HG03354 (cell line): ENCODE data around the gene COL20A1.

Source experiments
- ATAC-seq: cut with Tn5 transposase; IDR thresholded peaks from one replicate; pipeline ENCODE4 v1.9.1; 2021; ENCODE audit warnings: mild to moderate bottlenecking; ENCODE audit not compliant: unreplicated experiment, poor library complexity, severe bottlenecking

COL20A1 gene

DNA sequence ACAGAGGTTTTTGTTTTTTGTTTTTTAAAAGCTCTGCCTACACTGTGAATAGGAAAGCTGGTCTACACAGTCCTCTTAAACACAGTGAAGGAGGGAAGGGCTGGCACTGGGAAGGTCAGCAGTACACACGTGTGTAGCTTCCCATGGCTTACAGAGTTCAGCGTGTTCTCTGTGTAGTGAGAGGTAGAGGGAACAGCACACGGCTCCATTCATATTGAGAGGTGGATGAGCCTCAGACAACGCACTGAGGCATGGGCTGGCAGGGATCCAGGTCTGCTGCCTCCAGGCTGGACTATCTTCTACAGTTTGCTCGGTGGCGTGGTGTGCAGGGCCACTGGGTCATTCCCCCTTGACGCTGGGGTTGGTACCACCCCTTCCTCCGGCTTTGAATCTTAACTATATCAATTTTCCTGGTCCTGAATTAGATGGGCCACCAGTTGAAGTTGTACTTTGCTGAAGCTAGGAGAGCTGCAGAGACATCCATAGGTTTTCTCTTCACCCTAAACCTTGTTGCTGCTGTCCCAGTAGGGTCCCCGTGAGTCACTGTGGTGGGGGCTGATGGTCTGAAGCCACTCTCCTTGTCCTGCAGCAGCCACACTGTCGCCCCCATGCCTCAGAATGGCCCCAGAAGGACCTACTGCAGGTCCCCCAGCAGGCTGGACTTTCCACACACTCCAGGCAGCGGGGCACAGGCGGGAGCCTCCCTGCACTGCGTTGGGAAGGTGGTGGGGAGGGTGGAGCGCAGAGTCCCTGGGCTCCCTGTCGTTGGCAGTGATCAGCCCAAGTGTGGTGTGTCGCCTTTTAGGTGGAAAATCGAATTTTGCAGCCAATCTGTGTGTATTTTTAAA, 18.4 kb upstream of the COL20A1 start:
- no peak for ATAC-seq

- no peak for ATAC-seq
Measured at GRCh38 chr20:63275825-63276224, 17.2 kb upstream of the COL20A1 start.

DNA sequence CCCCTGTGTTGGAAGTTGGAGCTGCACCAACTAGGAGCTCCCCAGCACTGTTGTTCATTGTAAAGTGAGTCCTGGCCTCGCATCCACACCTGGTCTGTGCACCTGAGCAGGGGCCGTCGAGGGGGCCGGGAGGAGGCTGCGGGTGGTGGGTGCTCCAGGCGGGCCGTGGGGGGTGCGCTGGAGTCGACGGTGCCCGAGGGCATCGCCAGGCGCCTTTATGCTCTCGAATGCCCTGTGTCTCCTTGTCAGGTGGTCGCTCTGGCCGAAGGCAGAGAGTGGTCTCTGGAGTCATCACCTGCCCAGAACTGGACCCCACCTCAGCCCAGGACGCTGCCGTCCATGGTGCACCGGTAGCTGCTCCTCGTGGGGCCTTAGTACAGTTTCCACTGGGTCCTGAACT, 16.0 kb upstream of the COL20A1 start:
- no peak for ATAC-seq

GRCh38 chr20:63277466-63278272, 15.3 kb upstream of the COL20A1 start:
- ATAC-seq: no peak

DNA sequence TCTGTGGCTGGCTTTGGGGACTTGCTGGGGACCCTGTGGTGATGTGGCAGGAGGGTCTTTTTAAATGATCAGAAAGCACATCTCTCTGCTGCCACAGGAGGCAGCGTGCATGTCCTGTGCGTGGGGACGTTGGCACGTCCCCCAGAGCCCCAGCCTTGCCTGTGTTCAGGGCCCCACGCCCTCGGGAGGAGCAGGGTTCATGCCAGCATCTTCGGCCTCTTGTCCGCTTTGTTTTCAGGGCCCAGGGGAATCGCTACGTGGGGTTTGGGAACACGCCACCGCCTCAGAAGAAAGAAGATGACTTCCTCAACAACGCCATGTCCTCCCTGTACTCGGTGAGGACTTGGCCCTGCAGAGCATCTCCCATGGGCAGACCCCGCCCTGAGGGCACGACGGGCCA, 14.3 kb upstream of the COL20A1 start:
- no peak for ATAC-seq

DNA sequence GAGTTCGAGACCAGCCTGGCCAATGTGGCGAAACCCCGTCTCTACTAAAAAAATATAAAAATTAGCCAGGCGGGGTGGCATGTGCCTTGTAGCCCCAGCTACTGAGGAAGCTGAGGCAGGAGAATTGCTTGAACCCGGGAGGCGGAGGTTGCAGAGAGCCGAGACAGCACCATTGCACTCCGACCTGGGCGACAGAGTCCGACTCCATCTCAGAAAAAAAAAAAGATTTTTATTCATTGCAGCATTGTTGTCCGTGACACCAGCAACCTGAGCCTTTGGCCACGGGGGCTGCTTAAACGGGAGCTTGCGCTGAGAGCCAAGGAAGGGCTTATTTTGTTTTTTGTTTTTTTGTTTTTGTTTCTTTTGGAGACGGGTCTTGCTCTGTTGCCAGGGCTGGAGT, 13.1 kb upstream of the COL20A1 start:
- ATAC-seq: no peak

GRCh38 chr20:63280371-63280770, 12.6 kb upstream of the COL20A1 start:
- ATAC-seq: no peak

GRCh38 chr20:63280929-63281545, 11.9 kb upstream of the COL20A1 start:
- no peak for ATAC-seq

DNA sequence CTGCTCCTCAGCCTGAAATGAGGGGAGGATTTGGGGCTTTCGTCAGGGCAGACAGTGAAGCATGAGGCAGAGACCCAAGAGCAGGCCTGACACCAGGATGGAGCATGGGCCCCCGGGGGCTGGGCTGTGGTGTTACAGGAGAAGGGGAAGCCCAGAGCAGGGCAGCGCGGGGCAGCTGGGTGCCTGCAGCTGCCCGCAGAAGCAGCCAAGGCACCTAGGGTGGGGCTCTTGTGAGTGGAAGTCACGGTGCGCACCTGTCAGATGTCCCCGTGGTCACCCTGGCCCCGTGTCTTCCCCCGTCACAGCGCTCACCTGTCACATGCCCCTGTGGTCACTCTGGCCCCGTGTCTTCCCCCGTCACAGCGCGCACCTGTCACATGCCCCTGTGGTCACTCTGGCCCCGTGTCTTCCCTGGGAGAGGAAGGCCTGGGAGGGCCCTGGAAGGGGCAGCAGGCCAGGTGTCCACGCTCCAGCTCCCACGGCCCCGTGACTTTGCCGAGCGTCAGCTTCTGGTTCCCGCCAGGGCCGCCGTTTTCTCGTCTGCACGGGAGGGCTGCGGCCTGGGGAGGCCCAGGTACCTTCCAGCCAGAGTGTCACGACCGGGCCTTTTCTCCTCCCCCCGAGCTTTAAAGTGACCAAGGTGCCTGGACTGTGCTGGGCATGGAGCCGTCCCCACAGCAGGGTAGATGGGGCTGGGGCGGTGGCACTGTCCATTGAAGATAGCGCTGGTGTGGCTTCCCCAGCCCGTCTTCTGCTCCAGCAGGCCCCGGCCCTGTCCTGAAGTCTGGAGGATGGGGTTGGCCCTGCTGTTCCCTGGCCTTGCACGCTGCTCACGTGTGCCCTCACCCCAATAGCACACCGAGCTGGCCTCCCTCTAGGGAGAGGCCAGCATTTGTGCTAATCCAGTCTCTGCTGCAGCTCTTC, 11.0 kb upstream of the COL20A1 start:
- ATAC-seq: no peak

- no peak for ATAC-seq
Measured at GRCh38 chr20:63282946-63283345, 10.0 kb upstream of the COL20A1 start.

DNA sequence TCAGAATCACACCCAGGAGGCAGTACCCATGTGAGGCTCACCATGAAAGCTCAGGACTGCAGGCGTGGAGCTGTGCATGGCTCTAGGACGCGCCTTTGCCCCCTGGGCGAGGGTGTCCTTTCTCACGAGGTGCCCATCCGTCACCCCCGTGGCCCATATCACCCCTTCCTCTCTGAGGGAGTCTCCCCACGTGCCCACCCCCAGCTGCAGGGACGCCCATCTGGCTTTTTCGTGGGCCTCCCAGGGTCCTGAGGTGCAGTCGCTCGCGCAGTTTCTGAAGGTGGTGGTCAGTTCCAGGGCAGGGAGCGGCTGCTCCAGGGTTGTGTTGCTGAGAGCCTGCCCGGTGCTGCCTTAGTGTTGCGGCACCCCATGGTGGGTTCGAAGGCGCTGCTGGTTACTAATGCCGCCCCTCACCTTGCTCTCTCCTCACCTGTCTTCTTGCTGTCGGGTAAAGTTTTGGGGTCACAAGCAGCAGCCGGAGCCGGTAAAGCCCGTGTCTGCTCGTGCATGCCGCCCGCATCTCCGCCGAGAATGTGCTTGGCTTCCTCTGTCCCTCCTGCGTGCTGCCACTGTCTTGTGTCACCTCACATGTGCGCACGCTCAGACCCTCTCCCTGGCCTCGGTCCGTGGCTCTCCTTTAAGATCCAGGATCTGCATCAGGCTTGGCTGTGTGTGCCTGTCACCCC, 9.4 kb upstream of the COL20A1 start:
- ATAC-seq: no peak

DNA sequence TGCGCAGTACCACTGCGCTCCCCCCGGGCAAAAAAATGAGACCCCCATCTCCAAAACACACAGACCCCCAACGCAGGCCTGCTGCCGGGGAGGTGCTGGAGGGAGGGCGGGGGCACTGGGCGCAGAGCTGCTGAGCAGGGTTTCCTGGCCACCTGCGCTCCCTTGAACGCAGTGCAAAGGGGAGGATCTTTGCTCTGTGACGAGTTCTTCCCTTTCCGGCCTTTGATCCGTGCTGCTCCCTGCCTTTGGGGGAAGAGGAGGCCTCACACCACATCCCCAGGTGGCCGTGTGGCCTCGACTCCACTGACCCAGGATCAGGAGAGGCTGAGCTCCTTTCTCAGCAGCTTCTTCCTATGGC, 8.9 kb upstream of the COL20A1 start:
- ATAC-seq: no peak

- no peak for ATAC-seq
Measured at GRCh38 chr20:63284544-63284949, 8.4 kb upstream of the COL20A1 start.

DNA sequence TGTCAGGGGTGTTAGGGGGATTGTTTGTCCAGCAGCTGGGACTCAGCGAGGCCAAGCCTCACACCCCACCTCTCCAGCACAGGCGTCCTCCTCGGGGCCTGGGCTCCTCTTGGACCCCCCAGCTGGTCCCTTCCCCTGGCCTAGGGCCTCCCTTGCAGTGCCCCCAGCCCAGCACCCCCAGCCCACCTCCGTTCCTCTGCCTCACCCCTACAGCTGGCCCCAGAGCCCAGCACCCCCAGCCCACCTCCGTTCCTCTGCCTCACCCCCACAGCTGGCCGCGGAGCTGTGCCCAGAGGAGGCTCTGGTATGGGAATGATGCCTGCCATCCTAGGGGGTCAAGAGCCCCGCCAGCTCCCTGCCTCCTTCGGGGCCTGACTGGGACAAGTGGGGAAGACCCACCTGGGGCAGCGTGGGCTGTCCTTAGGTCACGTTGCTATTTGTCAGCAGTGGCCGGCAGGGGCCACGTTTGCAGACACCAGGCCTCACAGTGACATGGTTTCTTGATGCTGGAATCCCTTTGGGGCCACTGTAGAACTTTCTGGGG, 7.9 kb upstream of the COL20A1 start:
- ATAC-seq: no peak

- ATAC-seq: no peak
Measured at GRCh38 chr20:63285636-63286615, 7.1 kb upstream of the COL20A1 start.

GRCh38 chr20:63286781-63287696, 5.9 kb upstream of the COL20A1 start:
- ATAC-seq: no peak
